Eye (tissue), 1 donor: ENCODE results near the gene PUS10.
"Not testable (repeated sequence)": the region's sequence is repeated elsewhere in the genome, so short reads cannot be mapped to it uniquely, and the experiment has no call there.

ENCODE experiments used
- DNase-seq: peaks from one replicate; pipeline ENCODE4 v3.0.0-alpha.2; 2015

PUS10 gene

GRCh38 chr2:60926741-60927552, 91.1 kb downstream of the PUS10 start:
- no peak for DNase-seq

- no peak for DNase-seq
Measured at GRCh38 chr2:60925994-60926740, 91.9 kb downstream of the PUS10 start.

- no peak for DNase-seq
Measured at GRCh38 chr2:60907329-60907728, 110.7 kb downstream of the PUS10 start.

GRCh38 chr2:60906395-60906794, 111.7 kb downstream of the PUS10 start:
- DNase-seq = no peak

GRCh38 chr2:60905867-60906266, 112.2 kb downstream of the PUS10 start:
- not testable (repeated sequence) for DNase-seq

GRCh38 chr2:60901296-60901695, 116.8 kb downstream of the PUS10 start:
- not testable (repeated sequence) for DNase-seq

GRCh38 chr2:60899892-60900249, 118.2 kb downstream of the PUS10 start:
- DNase-seq = no peak

- DNase-seq = no peak
Measured at GRCh38 chr2:60899230-60899891, 118.7 kb downstream of the PUS10 start.

- no peak for DNase-seq
Measured at GRCh38 chr2:60898567-60898966, 119.5 kb downstream of the PUS10 start.
